Measurements from ENCODE around the gene STK38. TPM values are rescaled to one million over a fixed set of nuclear protein-coding genes. Genes with fewer than 3 reads are reported as not detected.

STK38 gene
- total and polyA plus RNA-seq, 9 of the 15 experiments (the other 6 are each of a cell fraction or from before 2014, with no cell fraction given): 5.7 to 28.7 (median 19.5) TPM

DNA sequence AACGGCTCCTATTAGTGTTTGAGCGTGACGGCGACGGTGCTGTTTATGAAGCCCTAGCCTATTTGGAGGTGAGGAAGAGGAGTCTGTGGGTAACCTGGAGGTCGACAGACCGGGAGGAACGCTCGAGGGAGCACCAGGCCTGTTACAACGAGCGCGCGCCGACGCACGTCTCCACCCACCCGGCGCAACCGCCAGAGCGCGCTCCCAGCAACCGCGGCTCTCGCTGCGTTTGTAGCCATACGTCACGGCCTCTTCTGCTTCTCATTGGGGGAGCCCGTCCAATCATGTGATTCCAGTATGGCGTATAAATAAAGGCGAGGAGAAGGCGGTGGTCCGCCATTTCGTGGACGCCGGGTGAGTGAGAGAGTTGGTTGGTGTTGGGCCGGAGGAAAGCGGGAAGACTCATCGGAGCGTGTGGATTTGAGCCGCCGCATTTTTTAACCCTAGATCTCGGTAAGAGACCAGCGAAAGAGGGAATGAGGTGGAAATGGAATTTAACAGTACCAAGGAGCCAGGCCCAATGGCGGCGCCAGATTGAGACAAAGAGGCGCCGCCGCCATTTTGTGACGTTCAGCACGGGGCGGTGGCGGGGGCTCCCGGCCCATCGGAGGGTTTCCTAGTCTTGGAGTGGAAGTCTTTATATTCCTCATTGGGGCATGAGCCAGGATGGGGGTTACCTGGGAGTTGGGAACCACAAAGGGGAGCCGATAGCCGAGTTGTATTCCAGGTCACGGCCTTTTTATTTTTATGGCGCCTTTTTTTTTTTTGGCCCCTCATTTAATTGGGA is 46.9 kb upstream of the STK38 start, which contains the start of gene SRSF3 (continued):
- peak; percentile 65; the same call in 1 of the 2 replicates for TF ChIP-seq KDM2B (CRISPR knock-in tag; IDR thresholded peaks at IDR 0.05)
- no peak; the same call in 1 of the 2 replicates for TF ChIP-seq ZNF23 (CRISPR knock-in tag; IDR thresholded peaks at IDR 0.05)
- TF ChIP-seq XRCC5 (IDR thresholded peaks at IDR 0.05; ENCODE audit: low read depth, low read length): peak; percentile 87; the same call in 1 of the 2 replicates
- peak in 1 of 2 experiments; percentile 67; a peak in 2 of 3 replicates for TF ChIP-seq CBX3 (IDR thresholded peaks at IDR 0.05; ENCODE audit: borderline replicate concordance in 1 of 2, low read length in 2 of 2)
- TF ChIP-seq, protein P1, sequence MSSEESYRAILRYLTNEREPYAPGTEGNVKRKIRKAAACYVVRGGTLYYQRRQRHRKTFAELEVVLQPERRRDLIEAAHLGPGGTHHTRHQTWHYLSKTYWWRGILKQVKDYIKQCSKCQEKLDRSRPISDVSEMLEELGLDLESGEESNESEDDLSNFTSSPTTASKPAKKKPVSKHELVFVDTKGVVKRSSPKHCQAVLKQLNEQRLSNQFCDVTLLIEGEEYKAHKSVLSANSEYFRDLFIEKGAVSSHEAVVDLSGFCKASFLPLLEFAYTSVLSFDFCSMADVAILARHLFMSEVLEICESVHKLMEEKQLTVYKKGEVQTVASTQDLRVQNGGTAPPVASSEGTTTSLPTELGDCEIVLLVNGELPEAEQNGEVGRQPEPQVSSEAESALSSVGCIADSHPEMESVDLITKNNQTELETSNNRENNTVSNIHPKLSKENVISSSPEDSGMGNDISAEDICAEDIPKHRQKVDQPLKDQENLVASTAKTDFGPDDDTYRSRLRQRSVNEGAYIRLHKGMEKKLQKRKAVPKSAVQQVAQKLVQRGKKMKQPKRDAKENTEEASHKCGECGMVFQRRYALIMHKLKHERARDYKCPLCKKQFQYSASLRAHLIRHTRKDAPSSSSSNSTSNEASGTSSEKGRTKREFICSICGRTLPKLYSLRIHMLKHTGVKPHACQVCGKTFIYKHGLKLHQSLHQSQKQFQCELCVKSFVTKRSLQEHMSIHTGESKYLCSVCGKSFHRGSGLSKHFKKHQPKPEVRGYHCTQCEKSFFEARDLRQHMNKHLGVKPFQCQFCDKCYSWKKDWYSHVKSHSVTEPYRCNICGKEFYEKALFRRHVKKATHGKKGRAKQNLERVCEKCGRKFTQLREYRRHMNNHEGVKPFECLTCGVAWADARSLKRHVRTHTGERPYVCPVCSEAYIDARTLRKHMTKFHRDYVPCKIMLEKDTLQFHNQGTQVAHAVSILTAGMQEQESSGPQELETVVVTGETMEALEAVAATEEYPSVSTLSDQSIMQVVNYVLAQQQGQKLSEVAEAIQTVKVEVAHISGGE (CRISPR knock-in tag; IDR thresholded peaks at IDR 0.05): peak in 1 of 3 experiments; percentile 92; a peak in 3 of 6 replicates
- peak; percentile 96 for TF ChIP-seq MBD2 (IDR thresholded peaks at IDR 0.05; ENCODE audit: borderline replicate concordance, low read depth)
- TF ChIP-seq PHF20 (IDR thresholded peaks at IDR 0.05; ENCODE audit: partially characterized antibody): peak; percentile 73
- TF ChIP-seq RBM25 (IDR thresholded peaks at IDR 0.05; ENCODE audit: low read depth, low read length, severe bottlenecking): peak; percentile 67
- no peak for TF ChIP-seq SMAD2 (IDR thresholded peaks at IDR 0.05; ENCODE audit: low read depth, low read length)
- no peak for TF ChIP-seq ZNF76 (CRISPR knock-in tag; IDR thresholded peaks at IDR 0.05; ENCODE audit: borderline replicate concordance)
- TF ChIP-seq ZNF436 (CRISPR knock-in tag; IDR thresholded peaks at IDR 0.05): peak; percentile 77
- TF ChIP-seq, protein P2, sequence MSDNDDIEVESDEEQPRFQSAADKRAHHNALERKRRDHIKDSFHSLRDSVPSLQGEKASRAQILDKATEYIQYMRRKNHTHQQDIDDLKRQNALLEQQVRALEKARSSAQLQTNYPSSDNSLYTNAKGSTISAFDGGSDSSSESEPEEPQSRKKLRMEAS (CRISPR knock-in tag; IDR thresholded peaks at IDR 0.05): peak; percentile 85
- TF ChIP-seq TAF7 (tag; IDR thresholded peaks at IDR 0.05): peak; percentile 99
- TF ChIP-seq ZNF408 (CRISPR knock-in tag; IDR thresholded peaks at IDR 0.05; ENCODE audit: low read depth): no peak
- no peak for TF ChIP-seq ZNF407 (IDR thresholded peaks at IDR 0.05; ENCODE audit: low read depth)

All from K562 (cell line).